ENCODE data around the gene P2RX3.

P2RX3 gene

DNA sequence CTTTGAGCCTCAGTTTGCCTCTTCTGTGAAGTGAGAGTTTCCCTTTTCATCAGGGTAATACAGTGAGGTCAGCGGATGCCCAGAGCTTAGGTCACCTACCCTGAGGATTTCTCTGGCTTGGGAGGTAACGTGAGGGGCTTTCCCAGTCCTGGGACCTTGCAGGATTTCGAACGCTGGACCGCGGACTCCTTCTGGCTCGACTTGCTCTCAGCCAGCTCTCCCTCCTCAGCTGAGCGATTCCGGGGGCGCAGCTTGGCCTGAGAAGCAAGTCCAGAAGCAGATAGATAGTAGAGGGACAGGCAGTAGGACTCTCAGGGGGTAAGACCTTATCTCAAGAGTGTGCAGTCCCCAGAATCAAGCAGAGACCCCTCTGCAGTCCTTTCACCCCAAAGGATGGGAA lies 37.4 kb upstream of the P2RX3 start:
- TF ChIP-seq, protein P1, sequence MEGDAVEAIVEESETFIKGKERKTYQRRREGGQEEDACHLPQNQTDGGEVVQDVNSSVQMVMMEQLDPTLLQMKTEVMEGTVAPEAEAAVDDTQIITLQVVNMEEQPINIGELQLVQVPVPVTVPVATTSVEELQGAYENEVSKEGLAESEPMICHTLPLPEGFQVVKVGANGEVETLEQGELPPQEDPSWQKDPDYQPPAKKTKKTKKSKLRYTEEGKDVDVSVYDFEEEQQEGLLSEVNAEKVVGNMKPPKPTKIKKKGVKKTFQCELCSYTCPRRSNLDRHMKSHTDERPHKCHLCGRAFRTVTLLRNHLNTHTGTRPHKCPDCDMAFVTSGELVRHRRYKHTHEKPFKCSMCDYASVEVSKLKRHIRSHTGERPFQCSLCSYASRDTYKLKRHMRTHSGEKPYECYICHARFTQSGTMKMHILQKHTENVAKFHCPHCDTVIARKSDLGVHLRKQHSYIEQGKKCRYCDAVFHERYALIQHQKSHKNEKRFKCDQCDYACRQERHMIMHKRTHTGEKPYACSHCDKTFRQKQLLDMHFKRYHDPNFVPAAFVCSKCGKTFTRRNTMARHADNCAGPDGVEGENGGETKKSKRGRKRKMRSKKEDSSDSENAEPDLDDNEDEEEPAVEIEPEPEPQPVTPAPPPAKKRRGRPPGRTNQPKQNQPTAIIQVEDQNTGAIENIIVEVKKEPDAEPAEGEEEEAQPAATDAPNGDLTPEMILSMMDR (conservative IDR thresholded peaks at IDR 0.05) = no peak
- TF ChIP-seq ZFX (IDR thresholded peaks at IDR 0.05) = no peak
- H3K27ac ChIP-seq = no peak overlapping the region

GRCh38 chr11:57301711-57302423 lies 36.3 kb upstream of the P2RX3 start:
- TF ChIP-seq, protein P1 (conservative IDR thresholded peaks at IDR 0.05) = no peak
- no peak for TF ChIP-seq ZFX (IDR thresholded peaks at IDR 0.05)
- H3K27ac ChIP-seq = no peak overlapping the region

DNA sequence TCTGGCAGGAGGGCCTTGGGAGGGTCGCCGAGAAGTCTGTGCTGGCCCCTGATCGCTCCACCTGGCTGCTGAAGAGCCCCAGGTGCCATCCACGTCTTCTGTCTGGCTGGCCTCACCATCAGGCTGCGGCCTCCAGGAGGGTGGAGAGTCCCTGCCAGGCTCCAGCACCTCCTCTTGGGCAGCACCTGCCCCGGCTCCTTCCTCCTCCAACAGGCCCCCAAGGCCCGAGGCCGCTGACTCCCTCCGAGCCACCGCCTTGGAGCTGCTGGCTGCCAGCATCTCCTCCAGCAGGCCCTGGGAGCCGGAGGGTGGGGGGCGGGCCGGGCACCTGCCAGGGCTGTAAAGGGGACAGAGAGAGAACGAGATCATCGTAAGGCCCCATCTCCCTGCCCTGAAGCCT lies 35.7 kb upstream of the P2RX3 start:
- H3K27ac ChIP-seq = no peak overlapping the region
- TF ChIP-seq, protein P1 (conservative IDR thresholded peaks at IDR 0.05) = no peak
- no peak for TF ChIP-seq ZFX (IDR thresholded peaks at IDR 0.05)

DNA sequence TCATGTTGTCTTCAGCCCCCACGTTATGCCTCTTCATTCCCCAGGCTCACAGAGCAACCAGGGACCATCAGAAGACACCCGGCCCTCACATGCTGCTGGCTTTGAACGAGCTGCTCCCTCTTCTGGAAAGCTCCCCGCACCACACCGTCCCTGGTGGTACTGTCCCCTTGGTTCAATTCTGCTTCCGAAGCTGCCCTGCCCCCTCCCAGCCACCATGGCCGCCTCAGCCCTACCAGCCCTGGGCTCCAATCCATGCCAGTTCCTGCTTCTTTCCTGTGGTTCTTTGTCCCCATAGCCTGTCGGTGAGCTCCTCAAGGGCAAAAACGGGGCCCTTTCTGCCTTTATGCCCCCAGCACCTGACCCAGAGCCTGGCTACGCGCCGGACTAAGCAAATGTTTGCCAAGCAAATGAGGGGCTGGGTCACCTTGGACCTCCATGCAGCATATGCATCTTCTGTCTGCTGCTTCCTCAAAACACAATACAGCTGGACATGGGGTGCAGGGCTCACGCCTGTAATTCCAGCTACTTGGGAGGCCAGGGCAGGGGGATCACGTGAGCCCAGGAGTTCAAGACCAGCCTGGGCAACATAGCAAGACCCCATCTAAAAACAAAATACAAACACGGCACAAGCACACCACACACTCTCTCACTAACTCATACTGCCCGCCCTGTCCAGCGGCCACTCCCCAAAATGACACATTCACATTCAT lies 34.7 kb upstream of the P2RX3 start:
- no peak for TF ChIP-seq ZFX (IDR thresholded peaks at IDR 0.05)
- TF ChIP-seq, protein P1 (conservative IDR thresholded peaks at IDR 0.05) = no peak

DNA sequence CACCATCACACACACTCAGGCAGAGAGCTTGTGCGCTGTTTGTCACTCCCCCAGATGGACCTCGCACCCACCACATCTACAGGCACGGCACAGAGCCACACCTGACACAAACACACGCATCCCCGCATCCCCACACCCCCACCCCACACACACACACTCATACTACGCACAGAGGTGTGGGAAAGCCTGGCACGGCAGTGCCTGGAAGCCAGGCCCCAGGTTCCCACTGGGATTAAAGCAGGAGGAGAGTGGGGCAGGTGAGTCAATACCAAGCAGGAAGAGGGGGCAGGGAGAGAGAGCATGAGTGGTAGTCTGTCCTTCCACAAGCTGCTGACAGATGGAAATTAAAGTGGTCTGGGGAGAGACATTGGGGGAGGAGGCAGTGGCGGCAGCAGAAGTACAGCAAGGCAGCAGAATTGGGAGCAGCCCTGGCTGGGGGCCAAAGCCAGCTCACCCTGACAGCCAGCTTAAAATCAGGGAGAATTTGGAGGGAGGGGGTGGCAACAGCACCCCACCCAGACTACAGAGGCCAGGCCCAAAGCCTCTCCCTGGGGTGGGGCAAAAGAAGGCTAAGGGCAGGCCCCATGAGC lies 34.1 kb upstream of the P2RX3 start:
- TF ChIP-seq, protein P1 (conservative IDR thresholded peaks at IDR 0.05) = no peak
- no peak for TF ChIP-seq ZFX (IDR thresholded peaks at IDR 0.05)
- no peak overlapping the region for H3K27ac ChIP-seq

More for the DNA sequence above, 34.7 kb upstream of the P2RX3 start:
- no peak overlapping the region for H3K27ac ChIP-seq

- peak overlapping the region; percentile 4; the same call in 1 of the 2 replicates for H3K27ac ChIP-seq
- TF ChIP-seq, protein P1 (conservative IDR thresholded peaks at IDR 0.05) = no peak
- TF ChIP-seq ZFX (IDR thresholded peaks at IDR 0.05) = no peak
Observed at GRCh38 chr11:57305523-57305922, 32.6 kb upstream of the P2RX3 start.

Data from C4-2B (cell line).